Loucy (cell line): ENCODE results near the gene ACVR1.

Source experiments
- EZH2phosphoT487 ChIP-seq: fragments of 200-600 bp; IDR thresholded peaks from 2 replicates; pipeline ENCODE4 v1.6.1; 2018; ENCODE audit warnings: antibody characterized with exemption, mild to moderate bottlenecking, moderate library complexity, borderline replicate concordance
- TF ChIP-seq, protein P1 (sequence below): fragments of 200-600 bp; sonication (generic); conservative IDR thresholded peaks from 2 replicates; pipeline ENCODE4 v1.5.1; 2014; ENCODE audit warnings: mild to moderate bottlenecking, antibody characterized with exemption, low read length

- TF ChIP-seq, protein P1, sequence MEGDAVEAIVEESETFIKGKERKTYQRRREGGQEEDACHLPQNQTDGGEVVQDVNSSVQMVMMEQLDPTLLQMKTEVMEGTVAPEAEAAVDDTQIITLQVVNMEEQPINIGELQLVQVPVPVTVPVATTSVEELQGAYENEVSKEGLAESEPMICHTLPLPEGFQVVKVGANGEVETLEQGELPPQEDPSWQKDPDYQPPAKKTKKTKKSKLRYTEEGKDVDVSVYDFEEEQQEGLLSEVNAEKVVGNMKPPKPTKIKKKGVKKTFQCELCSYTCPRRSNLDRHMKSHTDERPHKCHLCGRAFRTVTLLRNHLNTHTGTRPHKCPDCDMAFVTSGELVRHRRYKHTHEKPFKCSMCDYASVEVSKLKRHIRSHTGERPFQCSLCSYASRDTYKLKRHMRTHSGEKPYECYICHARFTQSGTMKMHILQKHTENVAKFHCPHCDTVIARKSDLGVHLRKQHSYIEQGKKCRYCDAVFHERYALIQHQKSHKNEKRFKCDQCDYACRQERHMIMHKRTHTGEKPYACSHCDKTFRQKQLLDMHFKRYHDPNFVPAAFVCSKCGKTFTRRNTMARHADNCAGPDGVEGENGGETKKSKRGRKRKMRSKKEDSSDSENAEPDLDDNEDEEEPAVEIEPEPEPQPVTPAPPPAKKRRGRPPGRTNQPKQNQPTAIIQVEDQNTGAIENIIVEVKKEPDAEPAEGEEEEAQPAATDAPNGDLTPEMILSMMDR = no peak
- no peak for TF ChIP-seq EZH2phosphoT487
Measured at GRCh38 chr2:157874348-157874747, 1.8 kb downstream of the ACVR1 start.
